DLD1 (cell line): ENCODE results near the gene PTPN21.

Experiments used
- in situ Hi-C: cut with HindIII; loops from 2 replicates; pipeline ENCODE4 v1.10.0; 2017; ENCODE audit warnings: low sequenced_read_pairs

The PTPN21 gene

DNA sequence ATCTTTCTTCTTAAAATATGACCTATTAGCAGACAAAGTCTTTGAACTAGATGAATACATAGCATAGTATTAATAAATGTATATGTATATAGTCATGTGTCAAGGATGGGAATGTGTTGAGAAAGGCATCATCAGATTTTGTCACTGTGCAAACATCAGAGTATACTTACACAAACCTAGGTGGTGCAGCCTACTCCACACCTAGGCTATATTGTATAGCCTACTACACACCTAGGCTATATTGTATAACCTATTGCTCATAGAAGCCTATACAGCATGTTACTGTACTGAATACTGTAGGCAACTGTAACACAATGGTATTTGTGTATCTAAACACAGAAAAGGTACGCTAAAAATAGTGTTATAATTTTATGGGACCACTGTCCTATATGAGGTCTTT is 47.6 kb downstream of the PTPN21 start:
- in situ Hi-C loops = no loop called here

GRCh38 chr14:88505621-88506020 is 49.2 kb downstream of the PTPN21 start:
- in situ Hi-C loops = no loop called here

DNA sequence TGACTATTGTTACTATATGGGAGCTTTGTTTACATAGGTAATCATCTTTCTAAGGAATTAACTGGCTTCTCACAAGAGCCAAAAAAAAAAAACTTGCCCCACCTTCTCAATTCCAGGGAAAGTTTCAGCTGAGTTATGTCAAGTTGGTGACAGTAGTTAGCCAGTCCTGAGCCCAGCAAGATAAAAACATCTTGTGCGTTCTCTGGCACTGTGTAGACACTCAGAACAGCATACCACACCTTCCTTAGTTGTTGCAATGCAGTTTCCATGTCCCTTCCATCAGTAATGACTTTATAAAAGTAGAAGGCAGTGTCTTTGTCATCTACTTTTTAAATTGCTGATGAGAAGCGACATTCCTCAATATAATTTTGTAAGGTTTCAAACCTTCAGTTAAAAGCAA is 50.2 kb downstream of the PTPN21 start:
- in situ Hi-C loops = no loop called here

DNA sequence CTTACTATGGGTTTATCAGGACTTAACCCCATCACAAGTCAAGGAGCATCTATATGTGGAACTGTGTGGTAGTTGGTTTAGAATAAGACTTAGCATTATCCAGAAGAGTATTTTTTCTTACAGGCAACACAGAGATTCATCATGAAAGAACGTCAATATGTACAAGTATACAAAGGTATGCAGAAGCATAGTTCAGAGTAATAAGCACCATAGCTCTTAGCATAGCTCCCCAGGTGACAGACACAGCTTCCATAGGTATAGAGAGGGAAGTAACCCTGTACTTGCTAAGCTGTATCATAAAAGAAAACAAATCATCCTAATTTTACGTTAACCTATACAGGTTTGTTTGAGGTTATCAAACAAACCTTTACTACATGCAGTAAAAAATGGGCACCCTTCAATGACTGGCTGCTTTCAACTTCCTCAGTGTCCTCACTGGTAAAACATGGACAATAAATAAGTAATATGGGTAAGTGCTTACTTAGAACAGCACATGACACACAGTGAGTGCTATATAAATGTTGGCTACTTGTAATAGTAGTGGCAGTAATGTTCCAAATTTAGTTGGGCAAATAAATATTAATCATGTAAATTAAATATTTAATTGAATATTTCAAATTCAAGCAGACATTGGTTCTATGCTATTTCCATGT is 50.9 kb downstream of the PTPN21 start:
- in situ Hi-C loops = no loop called here

DNA sequence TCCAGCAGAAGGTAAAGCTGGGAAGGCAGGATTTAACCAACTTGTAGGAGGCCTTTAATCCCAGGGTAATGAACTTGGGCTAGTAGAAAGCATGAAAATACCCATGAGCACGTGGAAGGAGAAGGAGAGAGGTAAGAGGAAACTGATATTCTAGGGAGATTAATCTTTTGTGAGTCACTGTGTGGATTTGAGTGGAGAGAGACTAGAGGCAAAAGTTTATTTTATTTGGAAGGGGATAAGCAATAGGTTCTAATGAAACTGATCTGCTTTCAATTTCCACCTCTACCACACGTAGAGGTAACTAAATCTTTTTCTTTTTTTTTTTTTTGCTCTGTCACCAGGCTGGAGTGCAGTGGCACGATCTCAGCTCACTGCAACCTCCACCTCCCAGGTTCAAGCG is 52.1 kb downstream of the PTPN21 start:
- in situ Hi-C loops = no loop called here

DNA sequence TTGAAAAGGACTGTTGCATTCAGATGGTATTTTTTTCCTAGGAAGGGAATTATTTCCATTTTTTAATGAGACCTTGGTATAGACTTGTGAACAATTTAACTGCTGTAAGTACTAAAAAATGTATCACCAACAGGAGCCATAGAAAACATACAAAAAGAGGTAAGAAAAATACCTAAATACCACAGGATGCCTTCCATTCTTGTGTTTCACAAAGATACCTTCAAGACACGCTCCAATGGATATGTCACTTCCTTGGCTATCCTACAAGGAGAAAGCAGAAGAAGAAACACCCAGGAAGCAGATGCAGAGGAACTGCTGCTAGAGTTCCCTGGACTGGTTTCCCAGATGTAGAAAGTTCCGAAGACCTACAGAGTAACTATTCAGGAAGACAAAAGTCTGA is 54.2 kb downstream of the PTPN21 start:
- in situ Hi-C loops = no loop called here

- in situ Hi-C loops = no loop called here
These were observed 55.6 kb downstream of the PTPN21 start for GRCh38 chr14:88499225-88499624.

DNA sequence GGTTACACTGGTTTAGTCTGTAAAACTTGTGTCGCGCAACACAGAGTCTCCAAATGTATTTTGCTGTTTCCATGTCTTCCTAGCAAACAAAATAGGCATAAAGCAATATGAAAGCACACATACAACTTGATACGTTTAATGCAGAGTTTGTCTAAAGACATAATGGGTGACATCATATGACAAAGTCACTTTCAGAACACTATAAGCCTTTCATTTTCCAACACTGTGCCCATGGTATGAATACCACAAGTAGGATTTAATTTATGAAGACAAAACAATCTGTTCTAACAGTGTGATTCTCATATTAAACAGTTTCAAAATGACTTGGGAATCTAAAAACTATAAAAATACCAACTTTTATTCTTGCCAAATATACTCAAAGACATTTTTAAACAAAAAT is 58.4 kb downstream of the PTPN21 start:
- in situ Hi-C loops = no loop called here

GRCh38 chr14:88493392-88494185 is 61.2 kb downstream of the PTPN21 start:
- in situ Hi-C loops = no loop called here

GRCh38 chr14:88492272-88493089 is 62.3 kb downstream of the PTPN21 start:
- in situ Hi-C loops = no loop called here

GRCh38 chr14:88490168-88490567 is 64.6 kb downstream of the PTPN21 start:
- in situ Hi-C loops = no loop called here

GRCh38 chr14:88488897-88489296 is 65.9 kb downstream of the PTPN21 start:
- in situ Hi-C loops = no loop called here

- in situ Hi-C loops = no loop called here
These were observed 66.7 kb downstream of the PTPN21 start for GRCh38 chr14:88488081-88488480.

- in situ Hi-C loops = no loop called here
These were observed 72.3 kb downstream of the PTPN21 start for GRCh38 chr14:88482524-88482923.

DNA sequence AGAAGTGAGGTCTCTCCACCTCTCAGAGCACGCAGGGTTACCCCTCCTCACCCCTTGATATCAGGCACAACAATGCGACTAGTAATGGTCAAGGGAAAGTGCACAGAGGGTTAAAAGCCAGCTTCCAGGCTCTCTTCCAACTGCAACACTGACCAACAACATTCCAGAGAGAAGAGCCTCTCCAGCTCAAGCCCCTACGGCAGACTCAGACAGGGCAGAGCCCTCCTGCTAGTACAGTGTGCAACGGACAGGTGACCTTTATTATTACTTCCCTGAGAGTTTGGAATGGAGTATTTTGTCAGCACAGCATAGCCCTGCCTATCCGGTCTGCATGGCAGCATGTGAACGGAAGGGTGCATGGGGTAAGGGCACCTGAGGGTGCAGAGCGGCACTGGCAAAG is 73.0 kb downstream of the PTPN21 start:
- in situ Hi-C loops = no loop called here

DNA sequence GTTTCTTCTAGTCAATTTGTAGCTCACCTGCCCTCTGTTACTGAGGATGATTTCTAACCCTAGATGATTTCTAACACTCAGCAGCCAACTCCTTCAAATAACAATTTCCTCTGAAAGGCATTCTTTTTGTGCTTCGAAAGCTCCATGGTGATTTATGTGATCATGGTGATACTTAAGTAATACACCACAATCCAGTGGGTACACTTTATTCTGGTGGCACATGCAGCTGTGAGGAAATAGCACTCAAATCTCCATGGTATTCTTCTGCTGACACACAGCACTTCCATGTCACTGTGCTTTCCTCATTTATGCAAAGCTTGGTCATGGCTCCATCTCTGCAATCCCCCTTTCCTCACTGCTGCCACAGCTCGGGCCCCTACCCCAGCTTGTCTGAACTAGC is 73.7 kb downstream of the PTPN21 start:
- in situ Hi-C loops = no loop called here

DNA sequence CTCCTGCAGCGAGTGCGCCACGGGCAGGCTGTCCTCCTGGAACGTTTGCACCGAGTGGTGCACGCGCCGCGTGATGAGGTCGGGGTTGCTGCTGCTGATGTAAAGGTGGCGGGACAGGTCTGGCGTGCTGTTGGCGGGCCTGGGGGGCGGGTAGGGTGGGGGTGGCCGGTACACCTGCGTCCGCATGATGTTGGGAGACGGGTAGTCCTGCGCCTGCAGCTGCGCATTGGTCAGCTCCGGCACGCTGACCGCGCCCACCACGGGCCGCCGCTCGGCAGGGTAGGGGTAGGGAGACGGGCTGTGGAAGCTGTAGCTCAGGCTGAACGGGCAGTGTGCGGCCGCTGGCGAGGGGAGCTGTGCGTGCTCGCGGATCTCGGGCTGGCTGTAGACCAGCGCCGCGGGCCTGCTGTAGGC is 75.2 kb downstream of the PTPN21 start:
- in situ Hi-C loops = no loop called here

DNA sequence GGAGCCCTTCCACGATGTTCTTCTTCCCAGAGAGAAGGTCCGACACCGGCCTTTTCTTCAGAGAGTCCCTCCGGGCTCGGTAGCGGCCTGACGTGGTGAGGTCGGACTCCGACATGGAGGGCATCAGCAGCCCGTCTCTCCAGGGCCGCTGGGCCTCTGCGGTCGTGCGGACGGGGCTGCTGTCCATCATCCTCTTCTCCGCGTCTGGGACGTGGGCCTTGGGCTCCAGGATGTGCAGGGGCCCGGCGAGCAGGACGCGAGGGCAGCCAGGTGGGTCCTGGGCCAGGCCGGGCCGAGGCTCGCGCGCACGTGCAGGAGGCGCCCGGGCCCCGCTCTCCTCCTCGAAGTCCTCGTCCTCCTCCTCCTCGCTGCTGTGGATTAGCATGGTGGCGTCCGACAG is 75.9 kb downstream of the PTPN21 start:
- in situ Hi-C loops = no loop called here

DNA sequence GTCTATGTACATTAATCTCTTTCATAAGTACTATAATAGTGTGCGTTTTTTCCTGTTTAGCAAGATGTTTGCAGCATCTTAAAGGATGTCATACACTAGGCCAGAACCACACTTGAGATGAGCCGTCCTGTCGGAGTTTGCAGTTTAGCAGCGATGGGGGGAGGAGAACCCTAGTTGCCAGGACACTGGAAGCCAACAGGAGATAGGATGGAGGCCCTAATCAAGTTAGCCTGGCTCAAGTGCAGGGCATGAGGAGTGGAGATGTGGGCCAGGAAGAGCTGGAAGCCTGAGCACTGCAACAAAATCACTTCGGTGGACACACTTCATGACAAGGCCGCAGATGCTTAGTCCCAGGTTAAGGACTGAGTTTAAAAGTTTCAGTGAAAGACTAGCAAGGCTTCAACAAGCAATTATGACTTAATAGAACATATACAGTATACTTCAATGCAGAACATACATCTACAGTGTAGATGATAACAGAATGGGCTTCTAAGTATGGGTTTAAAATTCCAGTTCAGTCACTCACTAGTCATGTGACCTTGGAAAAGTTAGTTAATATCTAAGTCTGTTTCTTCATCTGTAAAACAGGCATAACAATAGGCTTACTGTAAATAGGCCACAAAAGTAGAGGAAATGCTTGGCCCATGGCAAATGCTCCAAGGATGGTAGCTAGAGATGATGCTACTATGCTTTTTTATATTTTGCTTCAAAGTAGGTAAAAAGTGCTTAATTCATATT is 77.1 kb downstream of the PTPN21 start:
- in situ Hi-C loops = no loop called here

DNA sequence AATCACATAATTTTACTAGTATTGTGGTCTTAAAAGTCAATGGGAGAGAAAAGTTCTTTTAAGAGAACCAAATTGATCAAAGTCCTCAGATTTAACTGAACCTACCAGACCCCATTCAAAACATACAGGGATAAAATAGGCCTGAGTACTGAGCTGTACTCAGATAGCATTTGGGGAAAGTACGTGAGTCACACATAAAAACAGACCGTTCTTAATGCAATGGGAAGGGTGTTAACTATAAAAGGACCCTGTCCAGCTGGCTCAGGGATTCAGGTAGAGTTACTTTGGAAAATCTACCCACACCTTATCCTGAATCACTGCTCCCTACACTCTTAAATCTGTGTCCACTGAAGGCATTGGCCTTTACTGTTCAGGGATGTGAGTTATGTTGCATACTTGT is 78.0 kb downstream of the PTPN21 start:
- in situ Hi-C loops = no loop called here

- in situ Hi-C loops = no loop called here
These were observed 78.5 kb downstream of the PTPN21 start for GRCh38 chr14:88476214-88476774.
